ENCODE results near the gene VSTM2L. TPM values are rescaled to one million over a fixed set of nuclear protein-coding genes. Genes with fewer than 3 reads are reported as not detected.

The VSTM2L gene
- 1.9 and 2.0 TPM in 2 replicates for polyA plus RNA-seq (2011; rRNA removed)
- 2.6 and 3.7 TPM in 2 replicates for polyA plus RNA-seq (2012; cell fraction: cytosol; rRNA removed)
- polyA plus RNA-seq (2012; cell fraction: nucleus; rRNA removed): 4.1 and 5.2 TPM in 2 replicates
- polyA plus RNA-seq (2017; fragmentation: RNase III; extraction: RNeasy Plus Mini Kit Qiagen cat#74134 plus additional on column Dnase treatment): 3.7 to 7.4 TPM (median 5.8 TPM) in 3 replicates
- 0.92 and 1.3 TPM in 2 replicates for polyA minus RNA-seq (2011; rRNA and poly(A)+ RNA removed)

- WGBS (ENCODE audit: missing lambda C conversion rate): 2% methylated on average over 21 of the region's 71 CpGs
- Histone ChIP-seq H3K27ac (peak within 1 kb of the TSS; percentile 85 to 91), H3K4me1 (peaks cover 24% of the 10 kb centered on the region), H3K9me3 (no peaks in the 10 kb centered on the region), H3K4me2 (peak within 1 kb of the TSS; percentile 73), H3K4me3 (peak within 1 kb of the TSS; percentile 82)
- FAIRE-seq: no peak
- POLR2A ChIA-PET: no interaction called here
- CTCF ChIA-PET: interaction anchor here (0.6 to 1.9 kb wide), 34 partner anchors 8 to 881 kb away, joined by 3 to 8 read pairs (median 4); no protein-coding TSS in a partner anchor
- DNase-seq (ENCODE audit: low read depth in 1 of 2, low spot score in 1 of 2): peak; percentile 77 to 82
- ATAC-seq: peak; percentile 41 to 55
- TF ChIP-seq USF2 (IDR thresholded peaks at IDR 0.05) (no peak), POLR2A (IDR thresholded peaks at IDR 0.05; ENCODE audit: low read length) (0 out of 2 replicates have a peak, but pooled peaks have one; percentile 17), BCL3 (IDR thresholded peaks at IDR 0.05) (0 out of 3 replicates have a peak, but pooled peaks have one; percentile 8), CHD4 (IDR thresholded peaks at IDR 0.05; ENCODE audit: borderline replicate concordance) (peak; percentile 93; the same call in 1 of the 2 replicates), SREBF2 (IDR thresholded peaks at IDR 0.05) (no peak), PBX3 (IDR thresholded peaks at IDR 0.05) (peak; percentile 49; the same call in 1 of the 2 replicates), MAFK (IDR thresholded peaks at IDR 0.05; ENCODE audit: partially characterized antibody) (no peak), HOXB13 (CRISPR knock-in tag; IDR thresholded peaks at IDR 0.05; ENCODE audit: low read depth) (no peak), ZFP36 (IDR thresholded peaks at IDR 0.05; ENCODE audit: borderline replicate concordance, partially characterized antibody) (peak; percentile 44), CHD2 (IDR thresholded peaks at IDR 0.05; ENCODE audit: low read length, partially characterized antibody) (no peak), TFCP2L1 (CRISPR knock-in tag; IDR thresholded peaks at IDR 0.05) (no peak), CEBPB (IDR thresholded peaks at IDR 0.05) (no peak), HDAC2 (IDR thresholded peaks at IDR 0.05) (no peak; the same call in 1 of the 2 replicates), RAD21 (conservative IDR thresholded peaks at IDR 0.05 in 1 of 2, IDR thresholded peaks at IDR 0.05 in 1 of 2) (peak in 1 of 2 experiments; percentile 14; a peak in 3 of 5 replicates), ZSCAN20 (CRISPR knock-in tag; IDR thresholded peaks at IDR 0.05) (no peak), KDM1A (IDR thresholded peaks at IDR 0.05; ENCODE audit: low read depth) (peak; percentile 94; the same call in 1 of the 2 replicates), RFX5 (IDR thresholded peaks at IDR 0.05) (no peak), JUN (IDR thresholded peaks at IDR 0.05) (peak in 1 of 2 experiments; percentile 32; a peak in 2 of 5 replicates), HEYL (CRISPR knock-in tag; IDR thresholded peaks at IDR 0.05) (no peak), ATOH8 (CRISPR knock-in tag; IDR thresholded peaks at IDR 0.05; ENCODE audit: low read depth) (no peak)
Observed at GRCh38 chr20:37902504-37903313, at the start of gene VSTM2L. Gene VSTM2L, plus strand, starts transcription at chr20:37903127. Its CDS starts 224 bp downstream, at chr20:37903351.

GRCh38 chr20:37853823-37854375 is 49.0 kb upstream of the VSTM2L start:
- 93% methylated on average over 2 of the region's 2 CpGs for WGBS (ENCODE audit: missing lambda C conversion rate)
- Histone ChIP-seq H3K4me1 (no peaks in the 10 kb centered on the region), H3K27ac (no peak overlapping the region), H3K9me3 (no peaks in the 10 kb centered on the region), H3K4me2 (no peak overlapping the region), H3K4me3 (no peak overlapping the region)
- ChIA-PET CTCF (interaction anchor here (0.9 to 1.5 kb wide), 2 partner anchors 9 to 367 kb away, joined by 3 to 5 read pairs; no protein-coding TSS in a partner anchor), POLR2A (no interaction called here)
- ATAC-seq (no peak), DNase-seq (ENCODE audit: low read depth in 1 of 2, low spot score in 1 of 2) (no peak), FAIRE-seq (no peak)
- TF ChIP-seq NPAS2 (CRISPR knock-in tag; IDR thresholded peaks at IDR 0.05; ENCODE audit: borderline replicate concordance): no peak
- TF ChIP-seq PBX3 (IDR thresholded peaks at IDR 0.05): no peak
- no peak for TF ChIP-seq ZC3H11A (IDR thresholded peaks at IDR 0.05)
- TF ChIP-seq HDAC2 (IDR thresholded peaks at IDR 0.05): no peak
- TF ChIP-seq MAFK (IDR thresholded peaks at IDR 0.05; ENCODE audit: partially characterized antibody): no peak
- TF ChIP-seq RFX5 (IDR thresholded peaks at IDR 0.05): no peak
- TF ChIP-seq RNF2 (IDR thresholded peaks at IDR 0.05; ENCODE audit: borderline replicate concordance, low read depth): no peak
